Activated naive CD8-positive, alpha-beta T cell treated with anti-CD3 and anti-CD28 coated beads, Interleukin-2, amount 10 ng/mL, durations not matched to agents 7 days and 5 days (primary cell): ENCODE measurements around the gene OPN4. TPM values are rescaled to one million over a fixed set of nuclear protein-coding genes. Genes with fewer than 3 reads are reported as not detected.

Experiments
- ATAC-seq: fragments of 150-1000 bp; cut with Tn5 transposase; one replicate; pipeline ENCODE4 v1.10.0; 2021; ENCODE audit warnings: low read depth, moderate library complexity
- POLR2A ChIA-PET: fragments of 350-600 bp; sonication (Branson Sonifier 250); formaldehyde crosslinking; loops from one replicate; lab custom pipeline; 2021; ENCODE audit warnings: antibody characterized with exemption; lab: Charles Lee
- DNase-seq: peaks from one replicate; pipeline ENCODE4 v3.0.0; 2021
- H3K27ac Mint-ChIP-seq: one replicate; pipeline ENCODE4 v1.8.0; 2022; ENCODE audit warnings: mild to moderate bottlenecking, mixed read lengths
- H3K27me3 Mint-ChIP-seq: one replicate; pipeline ENCODE4 v1.8.0; 2022; ENCODE audit warnings: mild to moderate bottlenecking, moderate library complexity, mixed read lengths
- H3K36me3 Mint-ChIP-seq: one replicate; pipeline ENCODE4 v1.8.0; 2021; ENCODE audit warnings: mild to moderate bottlenecking, mixed read lengths
- H3K4me1 Mint-ChIP-seq: one replicate; pipeline ENCODE4 v1.8.0; 2021; ENCODE audit warnings: mixed read lengths
- H3K4me3 Mint-ChIP-seq: one replicate; pipeline ENCODE4 v1.8.0; 2022; ENCODE audit warnings: mild to moderate bottlenecking, moderate library complexity, mixed read lengths
- H3K9me3 Mint-ChIP-seq: one replicate; pipeline ENCODE4 v1.8.0; 2021; ENCODE audit warnings: mixed read lengths
- total RNA-seq, 2 experiments: library from RNA; stranded (reverse); gene quantifications; one replicate each; pipeline ENCODE4 v1.2.3, GENCODE V29; 2021

Gene OPN4
- total RNA-seq, 2 experiments from 2014 or later = not detected

GRCh38 chr10:86708783-86709380 is 54.5 kb downstream of the OPN4 start:
- POLR2A ChIA-PET = no interaction called here
- H3K4me3 Mint-ChIP-seq = no peak overlapping the region

GRCh38 chr10:86709396-86710185 is 55.2 kb downstream of the OPN4 start:
- H3K27me3 Mint-ChIP-seq = no peaks in the 10 kb centered on the region
- no peaks in the 10 kb centered on the region for H3K36me3 Mint-ChIP-seq
- H3K27ac Mint-ChIP-seq = peak overlapping the region; percentile 95
- H3K4me1 Mint-ChIP-seq = peaks cover 12% of the 10 kb centered on the region
- POLR2A ChIA-PET = no interaction called here
- H3K4me3 Mint-ChIP-seq = peak overlapping the region; percentile 58
- DNase-seq (peak; percentile 28), ATAC-seq (no peak)
- no peaks in the 10 kb centered on the region for H3K9me3 Mint-ChIP-seq

More at GRCh38 chr10:86708783-86709380, 54.5 kb downstream of the OPN4 start:
- Mint-ChIP-seq H3K4me1 (peaks cover 12% of the 10 kb centered on the region), H3K27ac (no peak overlapping the region), H3K36me3 (no peaks in the 10 kb centered on the region), H3K27me3 (no peaks in the 10 kb centered on the region), H3K9me3 (no peaks in the 10 kb centered on the region)
- ATAC-seq (no peak), DNase-seq (peak; percentile 20)

- Mint-ChIP-seq H3K4me3 (peak overlapping the region; percentile 91), H3K9me3 (no peaks in the 10 kb centered on the region), H3K4me1 (peaks cover 12% of the 10 kb centered on the region)
Observed at GRCh38 chr10:86710987-86711512, 56.7 kb downstream of the OPN4 start.

GRCh38 chr10:86711513-86712316 is 57.4 kb downstream of the OPN4 start:
- DNase-seq (peak; percentile 69), ATAC-seq (peak; percentile 64)
- H3K27me3 Mint-ChIP-seq = no peaks in the 10 kb centered on the region
- no peaks in the 10 kb centered on the region for H3K36me3 Mint-ChIP-seq
- peak overlapping the region; percentile 91 for H3K4me3 Mint-ChIP-seq
- peak overlapping the region; percentile 78 for H3K27ac Mint-ChIP-seq
- H3K9me3 Mint-ChIP-seq = no peaks in the 10 kb centered on the region
- peaks cover 12% of the 10 kb centered on the region for H3K4me1 Mint-ChIP-seq
- POLR2A ChIA-PET = interaction anchor here (0.6 to 2.1 kb wide), 7 partner anchors 10 to 317 kb away, joined by 3 to 11 read pairs (median 5); partner anchors contain the start of gene BMPR1A

More at GRCh38 chr10:86710987-86711512, 56.7 kb downstream of the OPN4 start:
- Mint-ChIP-seq H3K27ac (peak overlapping the region; percentile 95), H3K36me3 (no peaks in the 10 kb centered on the region), H3K27me3 (no peaks in the 10 kb centered on the region)
- DNase-seq = peak; percentile 92
- ATAC-seq = peak; percentile 94
- POLR2A ChIA-PET = interaction anchor here (1.1 to 2.1 kb wide), 6 partner anchors 10 to 169 kb away, joined by 3 to 11 read pairs (median 5); partner anchors contain the start of gene BMPR1A

GRCh38 chr10:86712317-86712707 is 58.0 kb downstream of the OPN4 start:
- H3K4me3 Mint-ChIP-seq = peak overlapping the region; percentile 86
- POLR2A ChIA-PET = interaction anchor here (0.6 to 2.1 kb wide), 6 partner anchors 9 to 316 kb away, joined by 3 to 11 read pairs (median 5); partner anchors contain the start of gene BMPR1A
- DNase-seq (no peak), ATAC-seq (no peak)
- peak overlapping the region; percentile 78 for H3K27ac Mint-ChIP-seq
- H3K4me1 Mint-ChIP-seq = peaks cover 12% of the 10 kb centered on the region
- H3K9me3 Mint-ChIP-seq = no peaks in the 10 kb centered on the region
- no peaks in the 10 kb centered on the region for H3K27me3 Mint-ChIP-seq
- no peaks in the 10 kb centered on the region for H3K36me3 Mint-ChIP-seq

- no peak overlapping the region for H3K4me3 Mint-ChIP-seq
Observed at GRCh38 chr10:86715156-86715795, 60.9 kb downstream of the OPN4 start.

GRCh38 chr10:86715836-86716235 is 61.5 kb downstream of the OPN4 start:
- peaks cover 6% of the 10 kb centered on the region for H3K4me1 Mint-ChIP-seq
- H3K9me3 Mint-ChIP-seq = no peaks in the 10 kb centered on the region
- POLR2A ChIA-PET = interaction anchor here (1.0 kb wide), 1 partner anchor 10 kb away, joined by 3 read pairs; no protein-coding TSS in a partner anchor

More at GRCh38 chr10:86715156-86715795, 60.9 kb downstream of the OPN4 start:
- Mint-ChIP-seq H3K36me3 (no peaks in the 10 kb centered on the region), H3K27me3 (peaks cover 1% of the 10 kb centered on the region), H3K4me1 (peaks cover 10% of the 10 kb centered on the region), H3K27ac (no peak overlapping the region), H3K9me3 (no peaks in the 10 kb centered on the region)
- no peak for DNase-seq
- POLR2A ChIA-PET = interaction anchor here (1.0 kb wide), 1 partner anchor 11 kb away, joined by 3 read pairs; no protein-coding TSS in a partner anchor
- ATAC-seq = no peak

More at GRCh38 chr10:86715836-86716235, 61.5 kb downstream of the OPN4 start:
- no peak for DNase-seq
- H3K36me3 Mint-ChIP-seq = no peaks in the 10 kb centered on the region
- no peak for ATAC-seq
- H3K27me3 Mint-ChIP-seq = peaks cover 5% of the 10 kb centered on the region
- H3K4me3 Mint-ChIP-seq = no peak overlapping the region
- H3K27ac Mint-ChIP-seq = no peak overlapping the region

Other genes with a start within 250 kb of the OPN4 start
- gene WAPL, start 132.8 kb upstream of the OPN4 start, total RNA-seq = 10 to 100 TPM; 47.9 to 52.9 TPM
- not detected for gene LDB3, start 14.0 kb downstream of the OPN4 start, total RNA-seq
- gene BMPR1A, start 102.1 kb downstream of the OPN4 start, total RNA-seq = 10 to 100 TPM; 13.3 to 15.0 TPM